GM21367 (cell line): Measurements from ENCODE around the gene KRTAP17-1.

Experiments used
- ATAC-seq: cut with Tn5 transposase; IDR thresholded peaks from one replicate; pipeline ENCODE4 v1.9.1; 2021; ENCODE audit not compliant: unreplicated experiment

Gene KRTAP17-1

GRCh38 chr17:41333098-41333497, 17.6 kb upstream of the KRTAP17-1 start:
- ATAC-seq: no peak

- ATAC-seq: no peak
These were observed 16.7 kb upstream of the KRTAP17-1 start for GRCh38 chr17:41332239-41332638.

DNA sequence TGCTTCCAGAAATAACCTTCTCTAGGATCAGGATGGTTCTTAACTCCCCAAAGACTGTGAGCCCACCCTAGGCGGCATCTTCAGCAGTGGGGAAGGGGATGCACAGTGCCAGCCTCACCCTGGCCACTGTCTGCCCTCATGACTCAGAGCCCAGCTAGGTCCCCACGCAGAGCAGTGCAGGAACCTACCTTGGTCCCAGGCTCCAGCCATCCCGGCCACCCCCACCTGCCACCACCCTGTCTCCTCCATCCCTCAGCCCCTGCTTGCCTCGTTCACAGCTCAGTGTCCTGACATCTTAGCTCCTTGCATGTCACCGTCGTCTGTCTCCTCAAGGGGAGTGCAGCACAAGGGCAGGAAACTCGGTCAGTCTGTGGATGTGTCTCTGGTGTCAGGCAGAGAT, 16.1 kb upstream of the KRTAP17-1 start:
- ATAC-seq: no peak

DNA sequence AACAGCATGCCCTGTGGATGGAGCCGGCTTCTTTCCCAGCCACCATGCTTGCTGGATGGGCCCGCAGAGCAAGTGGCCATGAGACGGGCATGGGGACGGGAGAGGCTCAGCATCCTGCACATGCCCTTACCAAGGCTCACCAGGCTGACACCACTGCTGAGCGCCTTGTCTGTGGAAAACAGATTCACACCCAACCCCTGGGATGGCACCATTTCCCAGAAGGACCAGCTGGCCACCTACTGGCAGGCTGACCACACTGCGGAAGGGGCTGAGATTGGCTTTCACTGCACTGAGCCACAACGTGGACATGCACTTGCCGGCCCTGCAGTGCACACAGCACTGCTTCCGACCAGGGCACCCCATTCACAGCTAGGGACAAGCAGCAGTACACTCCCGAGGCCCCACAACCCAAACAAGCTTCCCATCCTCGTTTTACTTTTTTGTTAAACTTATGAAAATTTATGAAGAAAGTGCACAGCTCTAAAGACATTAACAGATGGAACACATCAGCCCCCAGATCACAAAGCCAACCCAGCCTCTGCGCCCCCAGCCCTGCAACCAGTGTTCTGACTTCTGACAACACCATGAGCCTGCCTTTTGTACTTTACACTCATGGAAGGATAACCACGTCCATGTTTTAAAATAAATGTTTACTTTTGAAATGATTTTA, 13.9 kb upstream of the KRTAP17-1 start:
- ATAC-seq: no peak

DNA sequence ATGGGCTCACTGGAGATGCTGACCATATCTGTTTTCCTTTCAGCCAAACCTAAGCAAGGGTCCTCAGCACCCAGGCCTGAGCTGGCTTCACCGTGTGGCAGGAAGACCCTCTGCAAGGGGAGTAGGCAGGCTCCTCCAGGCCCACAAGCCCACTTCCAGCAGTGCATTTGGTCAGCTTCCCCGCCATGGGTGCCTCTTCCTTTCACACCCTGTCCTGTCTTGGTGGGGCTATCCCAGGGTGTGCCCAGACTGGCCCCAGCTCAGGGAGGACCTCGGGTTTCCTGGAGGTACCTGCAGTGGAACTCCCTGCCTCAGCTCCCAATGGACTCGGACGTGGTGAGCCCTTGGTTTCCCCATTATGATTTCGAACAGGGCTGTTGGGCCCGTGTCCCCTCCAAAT, 12.7 kb upstream of the KRTAP17-1 start:
- ATAC-seq: no peak

DNA sequence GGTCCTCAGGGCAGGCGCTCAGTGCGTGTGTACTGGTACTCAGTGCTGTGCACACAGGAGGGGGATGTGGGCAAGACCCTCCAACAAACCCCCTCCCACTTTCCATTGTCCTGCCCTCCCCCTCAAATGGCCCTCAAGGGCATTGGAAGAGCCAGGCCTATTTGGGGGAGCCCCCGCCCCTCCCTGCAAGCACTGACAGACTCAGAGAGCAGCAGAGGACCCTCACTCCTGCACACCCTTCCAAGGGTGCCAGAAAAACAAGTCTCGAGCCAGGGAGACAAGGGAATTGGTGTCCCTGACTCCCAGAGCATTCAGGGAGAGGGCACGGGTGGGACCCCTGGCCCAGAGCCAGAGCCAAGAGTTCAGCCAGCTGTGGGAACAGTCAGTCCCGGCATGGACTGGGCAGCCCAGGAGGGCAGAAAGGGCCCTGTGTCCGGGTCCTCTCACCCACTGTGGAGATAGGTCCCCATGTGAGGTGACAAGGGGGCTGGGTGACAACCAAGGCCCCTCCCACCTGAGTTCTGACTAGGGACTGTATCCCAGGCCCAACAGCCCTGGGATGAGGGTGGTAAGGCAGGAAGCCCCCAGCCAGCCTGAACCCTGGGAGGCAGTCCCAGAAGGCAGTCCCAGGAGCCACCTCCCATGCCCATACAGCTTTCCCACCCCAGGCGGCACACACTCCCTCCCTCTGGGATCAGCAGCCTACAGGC, 12.1 kb upstream of the KRTAP17-1 start:
- ATAC-seq: no peak

DNA sequence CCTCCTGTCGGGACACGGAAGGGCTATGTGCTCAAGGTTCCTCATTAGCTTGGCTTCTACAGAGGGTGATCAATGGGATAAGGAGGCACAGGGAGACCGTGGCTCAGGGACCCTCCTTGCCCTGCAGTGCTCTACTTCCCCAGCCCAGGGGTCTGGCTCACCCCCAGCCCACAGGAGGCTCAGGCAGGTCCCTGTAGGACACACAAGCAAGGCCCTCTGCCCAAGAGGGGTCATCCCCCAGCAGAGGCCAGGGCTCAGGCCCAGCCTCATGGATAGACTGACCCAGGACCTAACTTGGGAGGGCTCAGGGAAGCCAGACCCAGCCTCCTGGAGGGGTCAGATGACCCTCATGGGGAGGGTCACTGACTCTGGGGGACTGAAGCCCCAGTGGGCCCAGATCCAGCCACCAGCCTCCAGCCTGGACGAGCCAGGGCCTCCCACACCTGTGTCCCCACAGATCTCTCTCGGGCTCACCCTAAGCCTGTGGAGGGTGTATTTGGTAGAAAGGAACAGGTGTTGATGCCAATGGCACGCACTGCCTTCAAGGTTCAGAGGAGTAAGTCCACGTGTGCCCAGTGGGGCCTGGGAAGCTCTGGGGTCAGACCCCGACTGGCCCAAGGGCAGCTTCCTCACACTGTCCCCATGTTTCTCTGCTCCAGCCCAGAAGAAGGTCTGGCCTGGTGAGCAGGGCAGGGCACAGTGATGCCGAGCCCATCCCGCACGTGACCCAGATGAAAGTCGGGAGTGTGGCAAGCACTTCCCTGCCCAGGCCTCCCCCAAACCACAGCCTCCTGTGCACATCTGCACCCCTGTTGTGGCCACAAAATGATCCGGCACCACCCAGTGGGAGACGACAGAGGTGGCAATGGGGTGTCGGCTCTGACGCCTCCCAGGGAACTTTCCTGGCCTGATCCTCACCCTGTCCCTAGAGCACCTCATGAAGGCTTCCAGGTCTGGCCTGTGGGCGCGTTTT, 10.9 kb upstream of the KRTAP17-1 start:
- ATAC-seq: no peak

- no peak for ATAC-seq
These were observed 10.1 kb upstream of the KRTAP17-1 start for GRCh38 chr17:41325611-41326010.

GRCh38 chr17:41325126-41325525, 9.6 kb upstream of the KRTAP17-1 start:
- ATAC-seq: no peak

- no peak for ATAC-seq
These were observed 8.9 kb upstream of the KRTAP17-1 start for GRCh38 chr17:41324180-41325075.

DNA sequence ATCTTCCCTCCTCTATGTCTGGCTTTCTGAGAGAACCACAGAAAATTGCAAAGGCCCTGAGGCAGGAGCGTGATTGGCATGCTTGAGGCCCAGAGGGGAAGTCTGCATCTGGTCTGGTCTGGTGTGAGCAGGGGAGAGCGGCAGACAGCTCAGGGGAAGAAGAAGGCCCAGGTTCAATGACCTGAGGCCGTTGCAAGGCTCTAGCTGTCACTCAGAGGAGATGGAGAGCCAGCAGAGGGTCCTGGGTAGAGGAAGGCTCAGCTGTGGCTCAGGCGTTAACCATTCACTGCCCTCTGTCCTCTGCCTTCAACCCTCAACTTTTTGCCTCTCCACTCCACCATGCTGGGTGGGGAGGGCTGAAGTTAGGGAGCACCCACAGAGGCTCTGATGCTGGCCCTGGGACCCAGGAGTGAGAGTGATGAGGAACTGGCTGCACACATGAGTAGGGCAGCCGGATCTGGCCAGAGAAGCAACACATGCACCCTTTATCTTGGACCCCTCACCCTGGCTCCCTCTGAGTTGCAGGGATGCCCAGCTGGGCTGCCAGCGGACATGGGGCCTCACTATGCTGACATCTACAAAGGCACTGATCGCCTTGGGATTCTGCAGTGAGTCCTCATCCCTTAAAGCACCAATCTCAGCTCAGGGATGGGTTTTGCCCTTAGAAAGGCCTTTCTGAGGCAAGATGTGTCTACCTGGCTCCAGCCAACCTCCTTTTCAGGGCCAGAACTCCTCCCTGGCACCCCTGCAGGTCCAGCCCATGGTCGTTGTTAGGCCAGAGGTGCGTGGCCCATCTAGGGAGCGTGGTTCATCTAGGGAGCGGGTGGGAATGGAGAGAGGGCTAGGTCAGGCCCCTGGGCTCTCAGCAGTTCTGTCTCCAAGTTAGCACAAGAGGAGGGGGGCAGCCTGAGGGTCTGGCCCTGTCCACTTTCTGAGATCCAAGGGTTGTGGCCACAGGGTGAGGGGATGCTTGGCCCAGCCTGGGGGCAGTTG, 7.7 kb upstream of the KRTAP17-1 start:
- no peak for ATAC-seq

DNA sequence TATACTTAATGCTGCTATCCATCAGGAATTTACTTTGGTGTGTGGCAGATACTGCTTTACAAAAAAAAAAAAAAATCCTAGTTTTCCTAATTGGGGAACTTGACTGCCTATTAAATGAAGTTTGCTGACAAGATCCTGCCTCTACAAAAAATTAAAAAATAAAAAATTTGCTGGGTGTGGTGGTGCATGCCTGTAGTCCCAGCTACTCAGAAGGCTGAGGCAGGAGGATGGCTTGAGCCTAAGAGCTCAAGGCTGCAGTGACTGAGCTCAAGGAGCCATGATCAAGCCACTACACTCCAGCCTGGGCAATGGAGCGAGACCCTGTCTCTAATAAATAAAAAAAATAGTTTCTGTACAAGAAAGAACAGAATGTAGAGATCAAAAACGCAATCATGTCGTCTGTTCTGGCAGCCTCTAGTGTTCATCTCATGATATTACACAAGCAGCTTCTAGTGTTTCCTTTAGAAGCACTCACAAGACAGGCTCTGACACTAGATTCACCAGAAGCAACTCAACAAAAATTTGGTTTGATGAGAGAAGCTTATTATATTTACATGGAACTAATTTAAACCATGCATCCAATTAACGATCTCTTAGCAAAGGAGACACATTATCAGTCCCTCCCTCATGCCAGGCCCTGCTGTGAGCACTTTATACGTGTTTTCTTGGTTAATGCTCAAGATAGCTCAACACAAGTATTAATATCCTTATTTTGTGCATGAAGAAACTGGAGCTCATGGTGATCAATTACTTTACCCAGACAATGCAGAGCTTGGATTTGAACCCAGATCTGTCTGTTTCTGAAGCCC, 6.8 kb upstream of the KRTAP17-1 start:
- no peak for ATAC-seq

DNA sequence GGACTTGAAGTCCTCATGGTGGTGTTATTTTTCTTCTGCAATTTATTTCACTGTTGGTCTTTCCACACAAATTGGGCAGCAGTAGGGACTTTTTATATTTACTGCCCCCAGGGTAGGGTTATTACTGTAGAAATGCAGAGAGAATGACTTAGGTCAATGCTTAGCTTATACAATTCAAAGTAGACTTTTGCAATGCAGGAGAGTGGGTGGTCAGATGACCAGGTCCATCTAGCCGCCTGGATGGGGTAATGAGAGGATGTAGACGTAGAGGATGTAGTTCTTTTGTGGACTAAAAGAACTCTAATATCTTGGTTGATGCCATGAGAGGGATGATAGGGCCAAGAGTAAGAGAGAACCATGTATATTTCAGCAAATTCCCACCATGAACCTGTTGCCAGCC, 2.7 kb upstream of the KRTAP17-1 start:
- ATAC-seq: no peak

GRCh38 chr17:41315814-41316445, 420 bp upstream of the KRTAP17-1 start:
- no peak for ATAC-seq

GRCh38 chr17:41311111-41311510, 4.4 kb downstream of the KRTAP17-1 start:
- ATAC-seq: no peak

- no peak for ATAC-seq
These were observed 6.6 kb downstream of the KRTAP17-1 start, which contains the start of gene KRTAP16-1 for GRCh38 chr17:41308918-41309359. TSS of gene KRTAP16-1 (minus strand) at chr17:41309309. CDS start at chr17:41309253, 56 bp downstream.

DNA sequence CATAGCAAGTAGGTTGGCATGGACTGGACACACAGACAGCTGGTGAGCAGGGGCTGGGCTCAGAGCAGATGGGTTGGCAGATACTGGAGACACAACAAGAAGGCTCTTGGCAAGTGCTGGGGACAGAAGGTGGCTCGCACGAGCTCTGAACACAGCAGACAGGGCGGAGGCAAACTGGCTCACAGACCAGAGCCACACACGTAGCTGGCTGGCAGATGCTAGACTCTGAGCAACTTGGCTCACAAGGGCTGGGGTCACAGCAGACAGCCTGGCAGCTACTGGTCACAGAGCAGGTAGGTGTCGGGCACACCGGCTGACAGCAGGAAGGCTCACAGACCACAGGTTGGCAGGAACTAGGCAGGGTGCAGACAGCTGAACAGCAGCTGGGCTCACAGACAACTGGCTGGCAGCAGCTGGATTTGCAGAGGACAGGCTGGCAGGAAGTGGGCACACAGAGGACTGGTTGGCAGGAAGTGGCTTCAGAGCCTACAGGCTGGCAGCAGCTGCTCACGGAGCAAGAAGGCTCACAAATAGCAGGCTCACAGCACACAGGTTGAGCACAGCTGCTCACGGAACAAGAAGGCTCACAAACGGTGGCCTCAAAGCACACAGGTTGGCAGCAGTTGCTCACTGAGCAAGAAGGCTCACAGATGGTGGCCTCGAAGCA, 7.1 kb downstream of the KRTAP17-1 start:
- ATAC-seq: no peak
